Stimulated activated CD8-positive, alpha-beta memory T cell treated with anti-CD3 and anti-CD28 coated beads, Interleukin-2, amount 100 ng/mL, for 48 hours (primary cell): Measurements from ENCODE around the gene FBXL16.
A peak's percentile ranks its signal among the peaks of the same experiment; 100 is the strongest.

ENCODE experiments used
- DNase-seq, 2 donors: peaks; one replicate each; pipeline ENCODE4 v3.0.0-alpha.2; 2020; ENCODE audit warnings: low read depth in 2 of 2

Gene FBXL16

GRCh38 chr16:734981-735881 lies 29.6 kb upstream of the FBXL16 start:
- DNase-seq = no peak

- no peak for DNase-seq
These were observed 28.8 kb upstream of the FBXL16 start for GRCh38 chr16:734208-734980.

DNA sequence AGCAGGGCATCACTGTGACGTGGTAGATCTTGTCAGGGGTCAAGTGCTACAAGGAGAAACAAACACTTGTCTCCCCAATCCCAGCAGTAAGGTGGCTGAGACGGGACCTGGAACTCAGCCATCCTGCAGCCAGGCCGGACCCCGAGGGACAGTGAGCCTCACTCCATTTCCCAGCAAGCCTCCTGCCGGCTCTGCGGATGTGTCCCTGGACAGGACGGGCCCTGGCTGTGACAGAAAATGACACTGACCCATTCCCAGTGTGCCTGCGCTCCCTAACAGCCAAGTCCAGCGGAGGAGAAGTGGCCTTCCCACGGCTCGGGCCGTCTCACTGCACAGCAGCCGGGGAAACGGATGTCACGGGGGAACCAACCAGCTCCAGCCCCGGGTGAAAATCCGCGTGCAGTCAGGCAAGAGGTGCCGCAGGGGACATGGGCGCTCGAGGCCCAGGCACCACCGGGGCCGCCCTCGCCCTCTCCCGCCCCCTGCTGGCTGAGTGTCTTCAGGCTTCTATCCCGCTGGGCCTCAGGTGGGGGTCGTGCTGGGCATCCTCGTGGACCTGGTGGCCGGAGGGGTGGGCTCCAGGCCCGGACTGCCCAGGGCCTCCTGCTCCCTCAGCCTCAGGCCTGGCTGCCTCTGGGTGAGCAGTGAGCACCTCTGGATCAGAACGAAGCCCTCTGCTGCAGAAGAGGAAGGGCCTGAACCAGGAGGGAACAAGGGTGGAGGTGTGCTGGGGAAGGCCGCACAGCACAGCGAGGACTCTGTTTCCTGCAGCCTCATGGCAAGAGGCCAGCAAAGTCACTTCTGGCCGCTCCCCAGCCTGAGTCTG lies 28.0 kb upstream of the FBXL16 start:
- no peak for DNase-seq

GRCh38 chr16:732936-733335 lies 27.3 kb upstream of the FBXL16 start:
- no peak for DNase-seq

- DNase-seq = no peak
These were observed 26.7 kb upstream of the FBXL16 start for GRCh38 chr16:732332-732731.

GRCh38 chr16:730666-731509 lies 25.3 kb upstream of the FBXL16 start:
- DNase-seq = no peak

GRCh38 chr16:729768-730665 lies 24.4 kb upstream of the FBXL16 start:
- no peak for DNase-seq

- no peak for DNase-seq
These were observed 23.5 kb upstream of the FBXL16 start for GRCh38 chr16:728890-729744.

DNA sequence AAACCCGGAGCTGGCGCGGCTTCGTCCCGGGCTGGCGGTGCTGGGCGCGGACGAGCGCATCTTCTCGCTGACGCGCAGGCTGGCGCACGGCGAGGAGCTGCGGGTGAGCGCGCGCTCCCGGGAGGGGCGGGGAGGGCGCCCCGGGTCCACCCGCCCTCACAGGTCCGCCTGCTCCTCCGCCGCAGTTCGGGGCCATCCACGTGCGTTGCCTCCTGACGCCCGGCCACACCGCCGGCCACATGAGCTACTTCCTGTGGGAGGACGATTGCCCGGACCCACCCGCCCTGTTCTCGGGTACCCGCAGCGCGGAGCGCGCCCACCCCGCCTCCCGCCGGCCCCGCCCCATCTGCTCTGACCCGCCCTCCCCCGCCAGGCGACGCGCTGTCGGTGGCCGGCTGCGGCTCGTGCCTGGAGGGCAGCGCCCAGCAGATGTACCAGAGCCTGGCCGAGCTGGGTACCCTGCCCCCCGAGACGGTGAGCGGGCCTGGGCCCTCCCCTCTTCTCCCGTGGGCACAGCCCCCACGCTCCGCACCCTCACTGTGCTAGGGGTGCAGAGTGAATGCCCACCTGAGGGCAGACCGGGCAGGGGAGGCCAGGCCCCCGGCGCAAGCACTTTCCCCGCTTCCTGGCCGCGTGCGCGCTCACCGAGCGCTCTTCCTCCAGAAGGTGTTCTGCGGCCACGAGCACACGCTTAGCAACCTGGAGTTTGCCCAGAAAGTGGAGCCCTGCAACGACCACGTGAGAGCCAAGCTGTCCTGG lies 22.7 kb upstream of the FBXL16 start:
- DNase-seq = peak; percentile 64 to 66

DNA sequence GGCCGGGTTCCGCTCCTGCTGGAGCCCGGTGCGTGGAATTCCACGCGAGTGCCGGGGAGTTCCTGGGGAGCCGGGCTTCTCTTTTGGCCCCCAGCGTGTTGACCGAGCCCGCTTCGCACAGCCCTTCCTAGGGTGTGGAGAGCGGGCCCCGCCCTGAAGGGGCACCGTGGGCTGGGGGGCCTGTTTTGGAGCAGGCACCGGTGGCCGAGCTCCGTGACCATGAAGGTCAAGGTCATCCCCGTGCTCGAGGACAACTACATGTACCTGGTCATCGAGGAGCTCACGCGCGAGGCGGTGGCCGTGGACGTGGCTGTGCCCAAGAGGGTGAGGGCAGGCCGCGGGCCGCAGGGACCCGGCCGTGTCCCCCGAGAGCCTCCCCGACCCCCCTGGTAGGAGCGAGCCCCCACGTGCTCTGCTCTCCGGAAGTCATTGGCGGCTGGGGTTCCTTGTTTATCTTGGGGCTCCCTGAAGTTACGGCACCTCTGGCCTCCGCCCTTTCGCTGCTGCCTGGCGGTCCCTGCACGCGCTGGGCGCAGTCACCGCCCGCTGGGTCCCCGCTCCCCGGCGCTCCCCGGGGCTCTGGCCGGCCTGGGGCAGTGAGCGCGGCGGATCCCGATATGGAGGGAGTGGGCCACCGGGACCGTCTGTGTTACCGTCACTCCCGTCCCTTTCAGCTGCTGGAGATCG lies 21.8 kb upstream of the FBXL16 start:
- no peak for DNase-seq

GRCh38 chr16:726438-727290 lies 21.1 kb upstream of the FBXL16 start, which contains the start of the genes CCDC78 and HAGHL:
TSS of gene CCDC78 (minus strand) at chr16:726443. CDS start at chr16:726367, 76 bp downstream.
TSS of gene HAGHL (plus strand) at chr16:727106. CDS start at chr16:727510, 404 bp downstream.
- peak; percentile 55 to 61 for DNase-seq

- DNase-seq = no peak
These were observed 20.5 kb upstream of the FBXL16 start for GRCh38 chr16:726188-726437.

- no peak for DNase-seq
These were observed 20.0 kb upstream of the FBXL16 start for GRCh38 chr16:725463-726187.

- DNase-seq = no peak
These were observed 19.4 kb upstream of the FBXL16 start for GRCh38 chr16:725041-725376.

DNA sequence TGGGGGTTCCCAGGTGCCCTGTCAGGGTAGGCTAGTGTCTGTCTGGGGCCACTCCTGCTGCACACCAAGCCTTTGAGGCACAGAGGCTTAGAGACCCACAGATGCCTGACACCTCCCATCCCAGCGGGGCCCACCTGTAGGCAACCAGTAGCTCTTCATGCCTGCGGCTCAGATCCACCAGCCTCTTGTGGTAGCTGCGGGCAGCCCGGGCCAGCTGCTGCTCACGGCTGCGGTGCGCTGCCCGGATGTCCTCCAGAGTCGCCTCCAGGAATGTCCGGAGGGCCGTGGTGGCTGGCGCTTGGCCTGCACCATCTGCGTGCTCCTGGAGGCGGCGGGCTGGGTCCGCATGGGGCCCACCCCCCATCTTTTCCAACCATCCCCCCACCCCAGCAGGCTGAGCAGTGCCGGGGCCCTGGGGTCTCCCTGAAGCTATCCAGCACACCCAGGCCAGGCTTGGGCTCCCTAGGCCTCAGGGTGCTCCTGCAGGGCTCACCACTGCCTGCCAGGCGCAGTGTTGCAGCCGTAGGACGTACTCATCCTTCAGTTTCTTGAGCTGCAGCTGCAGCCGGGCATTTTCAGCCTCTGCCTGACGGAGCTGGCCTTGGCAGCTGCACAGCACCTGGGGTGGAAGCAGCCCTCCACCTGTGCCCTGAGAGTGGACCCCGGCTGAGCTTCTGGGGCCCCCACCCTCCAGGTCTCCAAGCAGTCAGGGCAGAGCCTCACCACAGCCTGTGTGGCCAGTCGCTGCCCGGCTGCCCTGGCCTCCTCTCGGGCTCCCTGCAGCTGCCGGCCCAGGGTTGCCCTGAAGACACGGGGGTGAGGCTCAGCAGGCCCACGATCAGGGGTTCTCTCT lies 18.8 kb upstream of the FBXL16 start:
- no peak for DNase-seq
